H1 (cell line): ENCODE results near the gene ZBED1. TPM values are rescaled to one million over a fixed set of nuclear protein-coding genes. Genes with fewer than 3 reads are reported as not detected.
"Not testable (repeated sequence)": the region's sequence is repeated elsewhere in the genome, so short reads cannot be mapped to it uniquely, and the experiment has no call there.

Source experiments
- CTCF ChIA-PET: fragments of 300-600 bp; sonication (Branson Sonifier 250); formaldehyde crosslinking; loops from one replicate; lab custom pipeline; 2021; ENCODE audit not compliant: partially characterized antibody; lab: Charles Lee
- POLR2A ChIA-PET: fragments of 300-600 bp; sonication (Branson Sonifier 250); formaldehyde crosslinking; loops from one replicate; lab custom pipeline; 2021; ENCODE audit warnings: inconsistent platforms; ENCODE audit not compliant: partially characterized antibody; lab: Charles Lee
- DNase-seq, 2 experiments: peaks; one replicate each; pipeline versions ENCODE4 v3.0.0 to v3.0.0-alpha.2; 2010 to 2022; ENCODE audit warnings: low spot score in 2 of 2, low read depth in 1 of 2, mixed read lengths in 1 of 2
- FAIRE-seq: peaks from 2 replicates; lab custom pipeline; 2011; peaks lifted over from hg19 to GRCh38; lab: Jason Lieb, UNC
- H2AFZ ChIP-seq: 2 replicates; pipeline ENCODE4 v1.8.1; 2012; ENCODE audit warnings: low read length, inconsistent platforms
- H2AK5ac ChIP-seq: 2 replicates; pipeline ENCODE4 v1.6.1; 2013; ENCODE audit warnings: low read depth, low read length
- H2BK120ac ChIP-seq: replicated peaks from 2 replicates; pipeline ENCODE3; 2013; ENCODE audit warnings: low read depth, low read length, inconsistent platforms
- H2BK12ac ChIP-seq: 2 replicates; pipeline ENCODE4 v1.6.1; 2013; ENCODE audit warnings: low read depth, low read length
- H2BK15ac ChIP-seq: 2 replicates; pipeline ENCODE4 v1.6.1; 2013; ENCODE audit warnings: low read length
- H2BK20ac ChIP-seq: 2 replicates; pipeline ENCODE4 v1.6.1; 2013; ENCODE audit warnings: low read length
- H2BK5ac ChIP-seq: 2 replicates; pipeline ENCODE4 v1.6.1; 2013; ENCODE audit warnings: low read depth, low read length
- H3K14ac ChIP-seq: 2 replicates; pipeline ENCODE4 v1.6.1; 2013; ENCODE audit warnings: inconsistent platforms; ENCODE audit not compliant: insufficient read length
- H3K18ac ChIP-seq: 2 replicates; pipeline ENCODE4 v1.6.1; 2013; ENCODE audit warnings: low read length; ENCODE audit errors: extremely low read depth
- H3K23ac ChIP-seq: 2 replicates; pipeline ENCODE4 v1.6.1; 2013; ENCODE audit warnings: inconsistent platforms; ENCODE audit not compliant: insufficient read length
- H3K23me2 ChIP-seq: 2 replicates; pipeline ENCODE4 v1.6.1; 2013; ENCODE audit warnings: low read depth, low read length
- H3K27ac ChIP-seq: 2 replicates; pipeline ENCODE4 v1.6.1; 2011; ENCODE audit warnings: low read depth, low read length, inconsistent platforms
- H3K27me3 ChIP-seq, 4 experiments: replicated peaks in 1 of 4; 1 replicate in 1 of 4; 2 replicates in 3 of 4; pipeline versions ENCODE4 v1.6.1 to v1.8.1; 2011 to 2013; ENCODE audit warnings: low read length in 3 of 4, mild to moderate bottlenecking in 3 of 4, inconsistent platforms in 2 of 4, mixed read lengths in 2 of 4, moderate library complexity in 1 of 4; ENCODE audit not compliant: control insufficient read depth in 3 of 4, insufficient read depth in 3 of 4; ENCODE audit errors: extremely low read depth in 1 of 4
- H3K36me3 ChIP-seq, 4 experiments: 2 replicates each; pipeline versions ENCODE4 v1.6.1 to v1.8.1; 2011 to 2013; ENCODE audit warnings: mild to moderate bottlenecking in 4 of 4, low read length in 3 of 4, moderate library complexity in 2 of 4, control low read depth in 1 of 4, inconsistent platforms in 1 of 4; ENCODE audit not compliant: insufficient read depth in 4 of 4, control insufficient read depth in 2 of 4
- H3K4ac ChIP-seq: replicated peaks from 2 replicates; pipeline ENCODE3; 2013; ENCODE audit warnings: low read length, low read depth, mixed read lengths, inconsistent platforms; ENCODE audit not compliant: insufficient read length
- H3K4me1 ChIP-seq, 4 experiments: replicated peaks in 1 of 4; 1 replicate in 1 of 4; 2 replicates in 3 of 4; pipeline versions ENCODE4 v1.6.1 to v1.8.1; 2011 to 2013; ENCODE audit warnings: low read length in 3 of 4, inconsistent platforms in 2 of 4, mixed read lengths in 1 of 4; ENCODE audit not compliant: insufficient read depth in 4 of 4, control insufficient read depth in 3 of 4
- H3K4me2 ChIP-seq, 2 experiments: 2 replicates each; pipeline versions ENCODE4 v1.6.1 to v1.8.1; 2011 to 2013; ENCODE audit warnings: low read depth in 2 of 2, low read length in 2 of 2, control low read depth in 1 of 2, inconsistent platforms in 1 of 2, mild to moderate bottlenecking in 1 of 2; ENCODE audit not compliant: insufficient read depth in 1 of 2
- H3K4me3 ChIP-seq, 4 experiments: fragments of 200-600, 300-600 bp in 1 of 4; sonication (generic), shearing (Covaris generic), sonication (Bioruptor Twin) in 1 of 4; 2 replicates each; pipeline versions ENCODE4 v1.5.1 to v1.8.1; 2011 to 2016; ENCODE audit warnings: low read length in 4 of 4, low read depth in 3 of 4, control low read depth in 2 of 4, inconsistent platforms in 2 of 4, mild to moderate bottlenecking in 2 of 4, mixed read lengths in 1 of 4, moderate library complexity in 1 of 4; ENCODE audit not compliant: insufficient read depth in 2 of 4; ENCODE audit errors: extremely low read depth in 1 of 4
- H3K56ac ChIP-seq: replicated peaks from 2 replicates; pipeline ENCODE3; 2013; ENCODE audit warnings: low read depth, mild to moderate bottlenecking, mixed read lengths, low read length, inconsistent platforms; ENCODE audit not compliant: insufficient read length
- H3K79me1 ChIP-seq: 2 replicates; pipeline ENCODE4 v1.6.1; 2013; ENCODE audit warnings: low read depth, low read length, control low read depth
- H3K79me2 ChIP-seq, 2 experiments: 2 replicates each; pipeline versions ENCODE4 v1.6.1 to v1.8.1; 2012 to 2013; ENCODE audit warnings: low read length in 2 of 2, mild to moderate bottlenecking in 2 of 2, inconsistent platforms in 1 of 2; ENCODE audit not compliant: insufficient read depth in 2 of 2, control insufficient read depth in 1 of 2
- H3K9ac ChIP-seq, 4 experiments: replicated peaks in 1 of 4; 1 replicate in 1 of 4; 2 replicates in 3 of 4; pipeline versions ENCODE4 v1.6.1 to v1.8.1; 2011 to 2013; ENCODE audit warnings: low read depth in 3 of 4, low read length in 3 of 4, control low read depth in 2 of 4, mild to moderate bottlenecking in 2 of 4, moderate library complexity in 2 of 4, inconsistent platforms in 1 of 4; ENCODE audit errors: extremely low read depth in 1 of 4
- H3K9me3 ChIP-seq, 2 experiments: 2 replicates each; pipeline versions ENCODE4 v1.6.1 to v1.8.1; 2012 to 2013; ENCODE audit warnings: mild to moderate bottlenecking in 2 of 2, moderate library complexity in 2 of 2, control low read depth in 1 of 2, inconsistent platforms in 1 of 2, low read depth in 1 of 2, low read length in 1 of 2, mixed read lengths in 1 of 2; ENCODE audit not compliant: insufficient read depth in 2 of 2
- H4K20me1 ChIP-seq, 2 experiments: replicated peaks in 1 of 2; 2 replicates each; pipeline versions ENCODE3 to v1.8.1; 2011 to 2013; ENCODE audit warnings: inconsistent platforms in 2 of 2, low read length in 2 of 2, mild to moderate bottlenecking in 1 of 2; ENCODE audit not compliant: insufficient read depth in 2 of 2, control insufficient read depth in 1 of 2
- H4K5ac ChIP-seq: 2 replicates; pipeline ENCODE4 v1.6.1; 2013; ENCODE audit warnings: low read length, low read depth, mixed read lengths, inconsistent platforms; ENCODE audit not compliant: insufficient read length
- H4K8ac ChIP-seq: 2 replicates; pipeline ENCODE4 v1.8.0; 2013; ENCODE audit warnings: mild to moderate bottlenecking, moderate library complexity, low read length, inconsistent platforms; ENCODE audit not compliant: insufficient read depth; ENCODE audit errors: extremely low read depth
- H4K91ac ChIP-seq: replicated peaks from 2 replicates; pipeline ENCODE3; 2013; ENCODE audit warnings: low read length, mixed read lengths, inconsistent platforms; ENCODE audit not compliant: insufficient read length
- WGBS, 2 experiments: shearing (Covaris generic) in 1 of 2; methylation state at CpG; one replicate each; pipeline versions ENCODE4 v1.1.6 to v1.1.7; 2013 to 2015; ENCODE audit warnings: low lambda C conversion rate in 2 of 2, mixed read lengths in 2 of 2, inconsistent platforms in 1 of 2, low coverage in 1 of 2, missing lambda C conversion rate in 1 of 2; ENCODE audit not compliant: insufficient replicate concordance in 2 of 2, insufficient coverage in 1 of 2, insufficient read length in 1 of 2; ENCODE audit errors: extremely low coverage in 1 of 2, missing lambda C conversion rate in 1 of 2; 5-methylcytosine and 5-hydroxymethylcytosine counted together
- polyA plus RNA-seq, 7 experiments: library from polyadenylated mRNA; depleted of rRNA in 3 of 7; stranded (reverse) in 5 of 7; unstranded in 2 of 7; fragments of >200 nt in 5 of 7; fragments of 200-250 nt in 2 of 7; gene quantifications; 1 replicate in 5 of 7; 2 replicates in 1 of 7; 4 replicates in 1 of 7; pipeline versions ENCODE4 v1.2.1 to v1.2.3, GENCODE V29; 2011 to 2013; ENCODE audit warnings: missing spikeins in 2 of 7, mixed read lengths in 2 of 7
- total RNA-seq: library from RNA; stranded (reverse); fragmentation: NEBNext Ultra II Directional; extraction: Animal tissue kit (Norgen Biotek cat#: 25700); gene quantifications from 2 replicates; pipeline ENCODE4 v1.2.1, GENCODE V29; 2021

Gene ZBED1
- total and polyA plus RNA-seq, 2 of the 8 experiments (the other 6 are each of a cell fraction or from before 2014, with no cell fraction given), result 28.5 to 45.8 TPM

DNA sequence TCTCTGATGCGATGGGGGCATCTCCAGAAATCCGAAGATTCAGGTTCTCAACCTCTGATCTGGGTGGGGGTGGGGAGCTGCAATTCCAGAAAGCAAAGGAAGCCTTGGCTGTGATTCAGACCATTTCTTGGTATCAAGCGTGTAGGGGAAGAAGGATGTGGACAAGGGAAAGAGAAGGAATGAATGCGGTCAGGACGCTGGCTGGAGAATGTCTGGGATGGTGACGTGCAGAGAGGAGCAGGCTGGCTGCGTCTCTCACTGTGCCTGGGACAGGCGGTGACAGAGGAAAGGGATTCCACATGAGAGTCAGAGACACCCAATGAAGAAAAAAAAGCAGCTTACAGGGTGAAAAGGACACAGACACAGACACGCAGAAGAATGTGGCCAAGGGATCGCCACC lies 37.3 kb downstream of the ZBED1 start:
- H3K79me1 ChIP-seq, H4K20me1 ChIP-seq, H3K4ac ChIP-seq, CTCF ChIA-PET, H2BK120ac ChIP-seq, H4K5ac ChIP-seq, H3K14ac ChIP-seq, H3K23ac ChIP-seq, H2AFZ ChIP-seq, DNase-seq, H4K8ac ChIP-seq, H3K56ac ChIP-seq, H3K4me2 ChIP-seq, H3K4me1 ChIP-seq, H3K9ac ChIP-seq, POLR2A ChIA-PET, H3K27me3 ChIP-seq, H3K23me2 ChIP-seq, FAIRE-seq, H3K4me3 ChIP-seq: not testable (repeated sequence)
- peak overlapping the region; percentile 44 for H4K91ac ChIP-seq
- H2BK20ac ChIP-seq, result peak overlapping the region; percentile 29; the same call in 1 of the 2 replicates
- H3K18ac ChIP-seq, result peak overlapping the region; percentile 35; the same call in 1 of the 2 replicates
- peaks cover 3 to 83% of the 10 kb centered on the region in 2 experiments for H3K79me2 ChIP-seq
- H2BK15ac ChIP-seq, result peak overlapping the region; percentile 20; the same call in 1 of the 2 replicates
- peak overlapping the region; percentile 35; the same call in 1 of the 2 replicates for H2BK5ac ChIP-seq
- H3K9me3 ChIP-seq, result peaks cover 35 to 43% of the 10 kb centered on the region in 2 experiments
- WGBS, 2 experiments, result 90% methylated on average over 10 of the region's 10 CpGs; no CpG with 5 or more reads in 1 of the 2 experiments
- peak overlapping the region; percentile 42; the same call in 1 of the 2 replicates for H3K27ac ChIP-seq
- peak overlapping the region; percentile 84; the same call in 1 of the 2 replicates for H2AK5ac ChIP-seq
- peak overlapping the region; percentile 73 for H2BK12ac ChIP-seq
- H3K36me3 ChIP-seq, result peaks cover 0 to 30% (median 12%) of the 10 kb centered on the region in 4 experiments; a peak in 4 of 8 replicates
